Measurements from ENCODE around the gene SNX3.
"Not testable (repeated sequence)": the region's sequence is repeated elsewhere in the genome, so short reads cannot be mapped to it uniquely, and the experiment has no call there.

DNA sequence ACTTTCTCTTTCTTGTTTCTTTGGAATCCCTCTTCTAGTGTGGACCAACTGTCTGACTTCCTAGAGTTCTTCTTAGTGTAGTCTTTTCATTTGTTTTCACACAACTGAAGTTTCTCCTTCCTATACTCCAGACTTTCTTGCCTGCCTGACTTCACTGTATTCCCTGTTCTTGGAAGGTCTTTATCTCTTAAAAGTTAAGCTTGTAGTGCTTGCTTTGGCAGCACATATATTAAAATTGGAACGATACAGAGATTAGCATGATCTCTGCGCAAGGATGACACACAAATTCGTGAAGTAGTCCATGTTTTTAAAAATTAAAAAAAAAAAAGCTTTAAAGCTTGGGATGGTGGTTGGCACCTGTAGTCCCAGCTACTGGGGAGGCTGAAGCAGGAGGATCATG, 31.7 kb upstream of the SNX3 start:
- TF ChIP-seq ZNF274 (IDR thresholded peaks at IDR 0.05; ENCODE audit: low read depth, low read length); YY1 (IDR thresholded peaks at IDR 0.05; ENCODE audit: insufficient read depth, insufficient read length); SUZ12 (IDR thresholded peaks at IDR 0.05; ENCODE audit: extremely low read depth, insufficient read depth, insufficient read length): not testable (repeated sequence)
